HG02885 (cell line): ENCODE data around the gene IDI2.
"Not testable (repeated sequence)": the region's sequence is repeated elsewhere in the genome, so short reads cannot be mapped to it uniquely, and the experiment has no call there.

Experiments
- ATAC-seq: cut with Tn5 transposase; IDR thresholded peaks from one replicate; pipeline ENCODE4 v1.9.1; 2021; ENCODE audit warnings: mild to moderate bottlenecking; ENCODE audit not compliant: unreplicated experiment, poor library complexity

Gene IDI2

DNA sequence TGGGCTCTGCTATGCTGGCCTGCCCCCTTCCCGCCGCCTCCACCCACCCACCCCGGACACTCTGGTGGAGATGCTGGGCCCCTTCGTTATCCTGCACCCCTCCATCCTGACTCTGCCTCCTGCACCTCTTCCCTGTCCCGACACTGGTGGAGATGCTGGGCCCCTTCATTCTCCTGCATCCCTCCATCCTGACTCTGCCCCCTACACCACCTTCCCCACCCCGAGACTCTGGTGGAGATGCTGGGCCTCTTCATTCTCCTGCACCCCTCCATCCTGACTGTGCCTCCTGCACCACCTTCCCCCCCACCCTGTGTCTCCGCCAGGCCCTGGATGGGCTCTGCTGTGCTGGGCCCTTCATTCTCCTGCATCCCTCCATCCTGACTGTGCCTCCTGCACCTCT, 15.0 kb downstream of the IDI2 start:
- no peak for ATAC-seq

DNA sequence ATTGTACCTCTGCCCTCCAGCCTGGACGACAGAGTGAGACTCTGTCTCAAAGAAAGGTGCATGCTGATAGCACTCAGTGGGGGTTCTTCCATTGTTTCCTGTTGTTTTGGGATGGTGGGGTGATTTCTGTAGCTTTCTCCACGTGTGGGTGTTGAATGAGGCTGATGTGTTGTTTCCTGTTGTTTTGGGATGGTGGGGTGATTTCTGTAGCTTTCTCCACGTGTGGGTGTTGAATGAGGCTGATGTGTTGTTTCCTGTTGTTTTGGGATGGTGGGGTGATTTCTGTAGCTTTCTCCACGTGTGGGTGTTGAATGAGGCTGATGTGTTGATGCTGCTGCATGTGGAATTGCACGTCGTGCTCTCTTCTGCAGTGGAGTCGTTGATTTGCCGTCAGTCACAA, 15.7 kb downstream of the IDI2 start:
- not testable (repeated sequence) for ATAC-seq

DNA sequence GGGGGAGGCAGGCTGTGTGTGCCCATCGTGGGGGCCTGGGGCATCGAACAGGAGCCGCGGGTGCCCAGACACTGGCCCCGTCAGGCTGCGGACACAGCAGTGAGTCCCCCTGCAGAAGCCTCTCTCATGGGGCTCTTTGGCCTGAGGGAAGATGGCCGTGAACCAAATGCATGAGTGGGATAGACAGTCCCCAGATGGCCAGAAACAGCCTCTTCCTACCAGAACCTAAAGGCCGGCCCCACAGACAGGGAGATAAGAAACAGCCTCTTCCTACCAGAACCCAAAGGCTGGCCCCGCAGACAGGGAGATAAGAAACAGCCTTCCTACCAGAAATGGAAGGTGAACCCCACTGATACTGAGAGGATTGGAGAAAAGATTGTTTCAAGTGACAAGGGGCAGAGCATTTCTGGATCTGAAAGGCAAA, 16.6 kb downstream of the IDI2 start:
- ATAC-seq = no peak

DNA sequence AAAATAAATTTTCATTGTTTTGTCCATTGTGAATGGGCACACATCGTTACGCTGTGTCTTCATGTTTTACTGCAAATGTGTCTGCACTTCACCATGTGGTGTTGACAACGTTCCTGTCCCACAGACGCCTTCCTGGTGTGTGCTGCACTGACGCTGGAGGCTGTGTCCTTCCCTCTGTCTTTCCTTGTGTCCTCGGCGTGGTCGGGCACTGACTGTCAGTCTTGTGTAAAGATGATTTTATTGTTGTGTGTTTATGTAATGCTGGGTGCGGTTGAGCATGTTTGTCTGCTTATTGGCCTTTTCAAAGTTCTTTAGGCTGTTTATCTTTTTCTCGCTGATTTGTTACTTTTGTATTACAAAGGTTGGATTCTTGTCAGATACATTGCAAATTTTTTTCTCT, 18.1 kb downstream of the IDI2 start:
- no peak for ATAC-seq

DNA sequence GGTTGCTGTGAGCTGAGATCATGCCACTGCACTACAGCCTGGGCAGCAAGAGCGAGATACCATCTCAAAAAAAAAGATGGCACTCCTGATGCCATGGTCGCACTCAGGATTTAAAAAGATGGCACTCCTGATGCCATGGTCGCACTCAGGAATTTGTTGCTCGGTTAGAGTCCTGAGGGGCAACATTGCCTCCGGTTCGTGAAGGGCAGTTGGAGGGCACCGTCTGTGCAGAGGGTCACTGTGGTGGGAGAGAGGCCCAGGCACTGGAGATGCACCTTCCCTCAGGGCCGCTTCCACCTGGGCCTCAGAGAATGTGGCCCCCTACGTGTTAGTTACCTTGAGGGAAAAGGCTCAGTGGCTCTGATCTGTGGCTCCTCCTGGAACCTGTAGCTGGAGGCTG, 19.1 kb downstream of the IDI2 start:
- ATAC-seq = no peak

DNA sequence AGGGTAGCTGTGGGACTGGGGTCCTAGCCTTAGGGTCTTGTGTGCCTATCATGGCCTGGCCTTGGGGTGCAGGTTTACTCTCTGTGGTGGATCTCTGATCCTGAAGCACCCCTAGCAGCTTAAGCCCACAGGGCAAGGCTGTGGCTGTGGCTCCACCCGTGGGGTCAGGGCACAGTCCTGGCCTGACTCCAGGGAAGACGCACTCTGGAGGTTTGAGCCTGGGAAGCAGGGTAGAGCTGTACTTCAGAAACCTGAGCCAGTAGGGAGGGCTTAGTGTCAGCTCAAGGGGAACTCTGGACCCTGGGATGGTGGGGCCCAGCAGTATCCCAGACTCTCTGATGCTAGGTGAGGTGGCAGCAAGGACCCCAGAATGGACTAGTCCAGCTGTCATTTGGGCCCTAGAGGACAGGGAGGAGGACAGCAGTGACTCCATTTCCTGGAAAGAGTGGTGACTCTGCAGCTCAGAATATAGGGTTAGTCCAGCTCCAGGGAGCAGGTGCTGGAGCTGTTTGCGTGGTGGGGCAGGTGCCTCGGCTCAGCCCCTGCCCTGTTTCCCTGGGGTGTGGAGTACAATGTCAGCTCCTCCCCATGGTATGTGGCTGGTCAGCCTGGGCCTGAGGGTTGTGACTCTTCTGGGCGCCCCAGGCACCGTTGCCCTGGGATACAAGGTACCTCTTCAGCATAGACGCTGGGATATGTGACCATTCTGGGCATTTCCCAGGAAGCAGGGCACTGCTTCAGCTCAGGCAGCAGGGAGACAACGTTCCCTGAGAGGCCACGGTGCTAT, 21.6 kb downstream of the IDI2 start:
- ATAC-seq = no peak

DNA sequence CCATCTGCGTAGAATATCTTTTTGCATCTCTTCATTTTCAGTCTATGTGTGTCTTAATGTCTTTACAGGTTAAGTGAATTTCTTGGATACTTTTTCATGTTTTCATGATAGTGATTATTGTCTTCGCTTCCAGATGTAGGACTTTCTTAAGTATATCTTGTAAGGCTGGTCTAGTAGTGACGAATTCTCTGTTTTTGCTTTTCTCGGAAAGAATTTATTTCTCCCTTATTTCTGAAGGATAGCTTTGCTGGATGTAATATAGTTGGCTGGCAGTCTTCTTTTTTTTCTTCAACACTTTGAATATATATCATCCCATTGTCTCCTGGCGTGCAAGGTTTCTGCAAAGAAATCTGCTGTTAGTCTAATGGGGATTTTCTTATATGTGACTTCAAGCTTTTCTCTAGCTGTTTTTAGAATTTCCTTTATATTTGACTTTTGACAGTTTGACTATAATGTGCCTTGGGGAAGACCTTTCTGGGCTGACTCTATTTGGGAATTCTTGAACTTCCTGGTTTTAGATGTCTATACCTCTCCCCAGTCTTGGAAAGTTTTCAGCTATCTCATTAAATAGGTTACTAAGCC, 23.1 kb downstream of the IDI2 start:
- ATAC-seq = no peak

DNA sequence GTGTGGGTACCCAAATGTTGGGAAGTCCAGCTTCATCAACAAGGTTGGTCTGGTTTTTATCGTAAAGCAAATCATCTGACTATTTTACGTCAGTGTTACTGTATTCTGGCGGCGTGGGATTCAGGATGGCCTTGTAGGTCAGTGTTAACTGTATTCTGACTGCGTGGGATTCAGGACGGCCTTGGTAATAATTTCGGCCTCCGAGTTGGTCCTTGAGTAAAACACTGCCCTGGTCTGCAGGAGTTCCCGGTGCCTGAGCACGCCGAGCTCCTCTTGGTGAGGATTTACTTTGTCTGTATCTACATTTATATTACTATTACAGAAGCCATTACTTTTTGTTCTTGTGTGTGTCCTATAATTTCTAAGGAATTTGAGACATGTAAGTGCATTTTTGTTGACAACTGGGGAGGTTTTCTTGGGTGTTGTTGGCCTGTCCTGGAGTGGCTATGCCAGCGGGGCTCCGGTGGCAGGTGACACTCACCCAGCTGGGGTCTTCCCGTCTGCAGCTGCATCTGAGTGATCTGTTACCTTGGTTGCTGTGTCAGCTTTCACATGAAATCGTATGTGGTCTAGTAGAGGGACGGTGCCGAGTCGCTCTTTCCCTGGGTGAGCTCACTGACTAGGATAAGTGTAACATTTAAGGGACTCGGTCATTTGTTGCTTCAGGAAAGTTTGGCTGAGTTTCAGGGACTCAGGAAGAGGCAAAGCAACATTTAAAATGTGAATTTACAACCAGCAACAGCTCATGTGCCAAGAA, 28.2 kb downstream of the IDI2 start:
- no peak for ATAC-seq

DNA sequence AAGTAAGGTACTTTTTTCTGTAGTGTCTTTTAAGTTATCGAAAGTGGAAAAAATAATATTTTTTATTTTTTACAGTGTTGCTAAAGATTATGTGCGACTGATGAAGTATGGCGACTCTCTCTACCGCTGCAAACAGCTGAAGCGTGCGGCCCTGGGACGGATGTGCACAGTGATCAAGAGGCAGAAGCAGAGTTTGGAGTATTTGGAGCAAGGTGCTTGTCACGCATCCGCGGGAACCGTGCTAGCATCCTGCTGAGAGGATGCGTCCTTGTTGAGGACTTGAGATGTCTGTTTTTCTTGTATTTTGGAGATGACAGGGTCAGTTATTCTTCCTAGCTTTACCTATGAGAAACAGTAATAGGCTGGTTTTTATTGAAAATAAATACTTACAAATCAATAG, 29.6 kb downstream of the IDI2 start:
- no peak for ATAC-seq

DNA sequence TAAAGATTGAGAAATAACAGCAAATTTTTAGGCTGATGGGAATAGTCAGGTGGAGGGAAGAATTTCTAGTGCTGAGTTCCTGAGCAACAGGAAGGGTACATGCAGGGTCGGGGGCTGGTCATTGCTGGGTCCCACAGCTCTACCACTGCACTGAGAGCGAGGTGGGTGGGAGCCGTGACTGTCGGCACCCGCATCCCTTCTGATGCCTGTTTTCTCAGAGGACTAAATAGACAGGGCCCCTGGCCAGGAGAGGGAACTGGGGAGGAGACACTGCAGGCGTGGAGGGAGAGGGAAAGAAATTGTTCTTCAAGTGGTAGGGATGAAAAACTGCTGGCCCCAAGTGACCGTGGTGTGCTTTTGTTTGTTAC, 30.1 kb downstream of the IDI2 start:
- ATAC-seq = no peak

DNA sequence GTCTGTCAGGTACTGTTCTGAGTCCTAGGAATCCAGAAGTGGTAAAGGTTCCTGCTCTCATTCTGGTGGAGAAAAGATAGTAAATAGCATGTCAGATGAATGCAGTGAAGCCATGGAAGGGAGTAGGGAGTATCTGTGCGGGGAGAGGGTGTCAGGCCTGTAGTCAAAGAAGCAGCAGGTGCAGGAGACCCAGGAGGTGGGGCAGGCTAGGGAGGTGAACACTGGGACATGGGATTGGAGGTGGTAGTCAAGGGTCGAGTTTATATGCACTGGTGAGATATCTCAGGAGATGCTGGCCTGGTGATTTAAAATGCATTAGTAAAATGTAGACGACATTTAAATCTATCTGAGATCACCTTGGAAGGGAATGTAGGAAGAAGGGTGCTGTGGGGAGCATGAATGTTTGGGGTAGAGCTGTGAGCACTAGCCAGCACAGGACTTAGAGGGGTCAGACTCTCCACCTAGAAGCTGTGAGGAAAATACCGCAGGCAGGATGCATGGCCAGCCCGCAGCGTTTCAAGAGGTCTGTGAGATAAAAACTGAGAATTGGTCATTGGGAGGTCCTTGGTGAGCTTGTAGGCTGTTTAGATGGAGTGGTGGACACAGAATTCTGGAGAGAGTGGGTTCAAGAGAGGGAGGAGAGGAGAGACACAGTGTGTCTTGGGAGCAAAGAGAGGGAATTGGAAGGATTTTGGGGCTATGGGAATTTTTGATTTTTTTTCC, 30.7 kb downstream of the IDI2 start:
- no peak for ATAC-seq

DNA sequence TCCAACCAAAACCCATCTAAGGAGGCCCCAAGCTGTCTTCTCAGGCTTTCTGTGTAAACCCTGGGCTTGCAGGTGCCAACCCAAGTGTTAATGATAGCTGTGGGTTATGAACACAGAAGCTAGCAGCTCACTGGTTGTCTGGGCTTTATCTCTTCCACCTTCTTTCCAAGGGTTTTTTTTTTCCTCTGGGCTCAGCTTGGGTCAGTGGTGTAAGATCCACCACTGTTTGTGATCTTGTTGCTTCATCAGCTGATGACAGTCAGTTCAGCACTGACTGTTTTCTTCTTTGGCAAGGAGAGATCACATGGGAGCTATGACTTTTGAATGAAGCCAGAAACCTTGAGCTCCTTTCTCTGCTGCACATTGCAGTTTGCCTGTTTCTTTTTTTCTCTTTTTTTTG, 32.8 kb downstream of the IDI2 start:
- no peak for ATAC-seq

DNA sequence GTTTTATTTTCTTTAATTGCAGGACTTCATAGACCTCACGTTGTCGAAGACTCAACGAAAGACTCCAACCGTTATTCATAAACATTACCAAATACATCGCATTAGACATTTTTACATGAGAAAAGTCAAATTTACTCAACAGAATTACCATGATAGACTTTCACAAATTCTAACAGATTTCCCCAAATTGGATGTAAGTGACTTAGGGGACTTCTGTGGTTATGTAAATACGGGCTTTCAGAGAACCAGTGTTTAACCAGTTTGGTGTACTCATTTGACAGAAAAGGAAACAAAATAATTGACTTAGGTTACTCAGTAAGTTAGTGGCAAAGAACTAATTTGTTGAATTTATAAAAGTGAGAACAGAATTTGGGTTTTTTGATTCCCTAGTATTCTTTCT, 33.2 kb downstream of the IDI2 start:
- peak; percentile 19 for ATAC-seq

DNA sequence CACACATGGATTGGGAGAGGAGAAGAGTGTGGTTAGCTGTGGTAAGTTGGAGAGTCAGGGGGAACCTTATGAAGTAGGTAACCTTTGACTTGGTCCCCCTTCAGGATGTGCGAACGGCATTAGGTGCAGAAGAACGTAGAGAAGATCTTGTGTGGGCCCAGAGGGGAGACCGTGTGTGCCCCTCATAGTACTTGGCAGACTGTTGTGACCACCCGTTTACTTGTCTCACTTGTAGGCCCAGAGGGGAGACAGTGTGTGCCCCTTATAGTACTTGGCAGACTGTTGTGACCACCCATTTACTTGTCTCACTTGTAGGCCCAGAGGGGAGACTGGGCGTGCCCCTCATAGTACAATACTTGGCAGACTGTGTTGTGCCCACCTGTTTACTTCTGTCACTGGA, 34.9 kb downstream of the IDI2 start:
- no peak for ATAC-seq

DNA sequence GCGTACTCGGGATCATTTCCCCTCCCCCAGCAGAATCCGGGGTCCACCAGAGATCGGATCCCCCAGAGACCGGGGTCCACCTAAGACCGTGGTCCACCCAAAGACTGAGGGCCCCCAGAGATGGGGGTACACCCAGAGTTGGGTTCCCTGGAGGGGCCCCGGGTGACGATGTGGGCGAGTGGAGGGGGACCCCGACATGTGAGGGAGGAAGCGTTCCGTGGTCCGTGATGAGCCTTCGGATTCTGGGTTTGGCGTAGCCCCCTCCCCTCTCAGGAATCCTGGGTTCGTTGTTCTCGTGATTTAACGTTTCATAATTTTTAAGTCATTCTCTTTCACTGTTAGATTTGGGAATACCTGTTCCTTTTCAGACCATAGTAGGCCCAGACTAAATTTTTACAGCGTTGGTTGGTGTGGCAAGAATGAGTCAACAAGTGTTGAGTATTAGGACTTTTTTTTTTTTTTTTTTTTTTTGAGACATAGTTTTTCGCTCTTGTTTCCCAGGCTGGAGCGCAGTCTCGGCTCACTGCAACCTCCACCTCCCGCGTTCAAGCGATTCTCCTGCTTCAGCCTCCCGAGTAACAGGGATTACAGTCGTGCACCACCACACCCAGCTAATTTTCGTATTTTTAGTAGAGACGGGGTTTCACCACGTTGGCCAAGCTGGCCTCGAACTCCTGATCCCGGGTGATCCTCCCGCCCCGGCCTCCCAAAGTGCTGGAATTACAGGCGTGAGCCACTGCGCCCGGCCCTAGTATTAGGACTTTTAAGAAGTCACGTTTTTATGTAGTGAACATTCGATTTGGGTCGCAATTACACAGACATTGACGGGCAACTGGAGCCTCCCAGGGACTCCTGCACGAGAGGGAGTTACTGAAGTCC, 36.8 kb downstream of the IDI2 start:
- peak; percentile 8 for ATAC-seq

DNA sequence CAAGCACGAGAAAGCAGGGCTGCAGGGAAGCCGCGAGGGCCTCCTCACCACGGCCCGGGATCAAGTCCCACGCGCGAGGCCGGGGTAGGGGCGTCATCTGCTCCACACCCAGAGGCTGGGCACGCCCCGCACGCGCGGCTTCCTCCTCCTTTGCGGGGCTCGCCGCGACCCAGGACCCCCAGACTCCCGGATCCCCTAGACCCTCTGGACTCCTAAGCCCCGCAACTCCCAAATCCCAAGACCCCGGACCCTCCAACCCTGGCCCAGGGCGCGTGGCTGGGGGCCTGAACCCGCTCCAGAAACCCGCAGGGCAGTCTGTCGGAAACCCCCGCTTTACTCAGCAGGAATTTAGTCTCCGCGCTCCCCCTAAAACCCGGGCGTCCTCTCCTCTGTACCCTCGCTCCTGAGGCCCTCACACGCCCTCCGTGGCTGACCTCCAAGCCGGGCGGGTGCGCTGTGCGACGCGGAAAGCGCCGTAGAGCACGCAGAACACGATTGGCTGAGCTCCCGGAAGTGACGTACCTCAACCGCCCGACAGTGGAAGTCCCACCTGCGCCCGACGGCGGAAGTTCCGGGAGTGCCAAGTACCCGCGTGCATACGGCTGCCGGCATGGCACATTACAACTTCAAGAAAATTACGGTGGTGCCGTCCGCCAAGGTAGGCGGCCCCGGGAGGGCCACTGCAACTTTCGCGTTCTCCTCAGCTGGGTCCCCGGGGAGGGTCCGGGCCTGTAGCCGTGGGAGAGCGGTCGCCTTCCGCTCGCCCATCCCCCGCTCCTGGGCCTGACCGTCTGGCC, 37.6 kb downstream of the IDI2 start, which contains the start of gene GTPBP4:
Gene GTPBP4, plus strand, starts transcription at position 565 of the 797 bp plus-strand sequence. Its CDS starts 46 bp downstream, at position 611.
- peak; percentile 98 for ATAC-seq

DNA sequence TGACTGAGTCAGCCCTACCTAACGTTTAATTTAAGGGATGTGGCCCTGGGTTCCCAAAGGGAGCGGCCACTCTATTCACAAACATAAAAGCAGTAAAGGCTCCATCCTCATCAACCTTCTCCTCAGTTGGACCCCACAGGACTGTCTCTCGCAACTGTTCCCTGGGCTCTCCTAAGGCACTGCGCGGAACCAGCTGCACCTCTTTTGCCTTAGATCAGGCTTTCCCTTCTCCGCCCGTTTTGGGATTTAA, 38.1 kb downstream of the IDI2 start:
- no peak for ATAC-seq

DNA sequence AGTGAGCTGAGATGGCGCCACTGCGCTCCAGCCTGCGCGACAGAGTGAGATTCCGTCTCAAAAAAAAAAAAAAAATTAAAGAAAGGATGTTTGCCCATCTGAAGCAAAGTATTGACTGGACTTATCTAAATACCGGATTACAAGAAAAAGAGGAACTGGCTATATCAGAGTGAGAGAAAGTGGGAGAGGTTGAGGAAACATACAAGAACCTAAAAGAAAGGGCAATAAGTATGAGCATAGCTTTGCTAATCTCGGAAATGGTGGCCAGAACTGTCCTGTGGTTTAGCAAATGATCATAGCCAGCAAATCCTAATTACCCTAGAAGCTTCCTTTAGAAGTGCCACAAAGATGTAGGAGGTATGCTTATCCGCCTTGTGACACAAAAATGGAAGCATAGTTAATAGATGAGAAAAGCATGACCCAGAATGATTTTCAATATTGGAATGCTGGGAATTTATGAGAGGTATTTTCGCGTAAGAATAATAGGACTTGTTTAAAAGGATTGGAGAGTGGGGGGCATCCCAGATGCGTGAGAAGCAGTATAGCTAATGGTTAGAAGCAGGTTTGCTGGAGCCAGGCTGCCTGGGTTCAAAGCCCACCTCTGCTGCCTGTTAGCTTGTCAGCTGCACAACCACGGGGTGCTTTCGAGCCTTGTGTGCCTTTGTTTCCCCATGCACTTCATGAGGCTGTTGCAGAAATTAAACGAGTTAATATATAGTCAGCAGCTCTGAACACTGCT, 38.6 kb downstream of the IDI2 start:
- no peak for ATAC-seq
